Peyer's patch (tissue), 4 donors: ENCODE data around the gene INHBB.

ENCODE experiments used
- CTCF ChIP-seq, 6 experiments: fragments of 450-650 bp in 4 of 6; fragments of 200-600 bp in 2 of 6; sonication (generic) in 1 of 6; IDR thresholded peaks; one replicate each; pipeline ENCODE4 v1.5.1; 2017 to 2019; ENCODE audit warnings: antibody characterized with exemption in 6 of 6, mild to moderate bottlenecking in 3 of 6, moderate library complexity in 1 of 6
- POLR2A ChIP-seq, 2 donors: fragments of 450-650 bp; IDR thresholded peaks; one replicate each; pipeline ENCODE4 v1.5.1; 2017; ENCODE audit warnings: antibody characterized with exemption in 2 of 2, mild to moderate bottlenecking in 2 of 2, moderate library complexity in 2 of 2

GRCh38 chr2:120334068-120334467 lies 11.9 kb upstream of the INHBB start:
- TF ChIP-seq CTCF (IDR thresholded peaks at IDR 0.05) (no peak), POLR2A (IDR thresholded peaks at IDR 0.05) (no peak)
